ENCODE results near the gene HHIPL2. TPM values are rescaled to one million over a fixed set of nuclear protein-coding genes. Genes with fewer than 3 reads are reported as not detected.

HHIPL2 gene
- total and polyA plus RNA-seq, 2 experiments from 2014 or later, result 0.52 TPM; not detected in 1

- no peak for ATAC-seq
- Histone ChIP-seq H3F3A (replicated peaks; ENCODE audit: low read depth) (no peaks in the 10 kb centered on the region), H3K79me2 (replicated peaks; ENCODE audit: insufficient read depth) (no peaks in the 10 kb centered on the region), H3K4me3 (no peak overlapping the region), H3K4me2 (no peak overlapping the region), H3K27me3 (ENCODE audit: insufficient read depth) (no peaks in the 10 kb centered on the region), H2AFZ (peak overlapping the region; percentile 76; the same call in 1 of the 2 replicates), H3K36me3 (ENCODE audit: insufficient read depth) (no peaks in the 10 kb centered on the region), H3K27ac (ENCODE audit: low read depth) (no peak overlapping the region), H3K9me2 (ENCODE audit: insufficient read depth) (no peaks in the 10 kb centered on the region), H3K4me1 (ENCODE audit: insufficient read depth) (no peaks in the 10 kb centered on the region), H4K20me1 (replicated peaks; ENCODE audit: insufficient read depth) (no peaks in the 10 kb centered on the region)
- H3K9me3 Mint-ChIP-seq, result no peaks in the 10 kb centered on the region
- no peaks in the 10 kb centered on the region for H3K4me1 Mint-ChIP-seq
- H3K27me3 Mint-ChIP-seq (ENCODE audit: insufficient read depth, low read depth, poor library complexity), result peaks cover 2% of the 10 kb centered on the region
- H3K27ac Mint-ChIP-seq, result no peak overlapping the region
- no peak overlapping the region for H3K4me3 Mint-ChIP-seq
- DNase-seq (ENCODE audit: low spot score), result no peak
- no peaks in the 10 kb centered on the region; the same call in 2 of the 3 replicates for H3K36me3 Mint-ChIP-seq (ENCODE audit: low read depth)
- TF ChIP-seq EZH2 (IDR thresholded peaks at IDR 0.05; ENCODE audit: low read depth, unreplicated experiment), result no peak
- no peak for TF ChIP-seq ZNF331 (CRISPR knock-in tag; IDR thresholded peaks at IDR 0.05; ENCODE audit: low read depth)
- TF ChIP-seq JUNB (IDR thresholded peaks at IDR 0.05; ENCODE audit: unreplicated experiment), result no peak
- TF ChIP-seq POLR2AphosphoS5 (IDR thresholded peaks at IDR 0.05; ENCODE audit: low read depth), result no peak
- TF ChIP-seq ETS1 (IDR thresholded peaks at IDR 0.05), result no peak
- no peak for TF ChIP-seq CREB1 (CRISPR knock-in tag; IDR thresholded peaks at IDR 0.05; ENCODE audit: low read depth)
- no peak for TF ChIP-seq ZNF114 (CRISPR knock-in tag; IDR thresholded peaks at IDR 0.05)
- no peak for TF ChIP-seq STAT1 (IDR thresholded peaks at IDR 0.05; ENCODE audit: unreplicated experiment)
These were observed 7.8 kb downstream of the HHIPL2 start for GRCh38 chr1:222539951-222540597.

- Histone ChIP-seq H3K4me3 (no peak overlapping the region), H3K36me3 (ENCODE audit: insufficient read depth) (no peaks in the 10 kb centered on the region), H3K27ac (ENCODE audit: low read depth) (no peak overlapping the region), H3K79me2 (replicated peaks; ENCODE audit: insufficient read depth) (no peaks in the 10 kb centered on the region), H3K4me2 (no peak overlapping the region), H2AFZ (no peak overlapping the region), H4K20me1 (replicated peaks; ENCODE audit: insufficient read depth) (no peaks in the 10 kb centered on the region), H3K9me2 (ENCODE audit: insufficient read depth) (no peaks in the 10 kb centered on the region), H3F3A (replicated peaks; ENCODE audit: low read depth) (no peaks in the 10 kb centered on the region), H3K4me1 (ENCODE audit: insufficient read depth) (no peaks in the 10 kb centered on the region), H3K27me3 (ENCODE audit: insufficient read depth) (no peaks in the 10 kb centered on the region)
- Mint-ChIP-seq H3K9me3 (no peaks in the 10 kb centered on the region), H3K27me3 (ENCODE audit: insufficient read depth, low read depth, poor library complexity) (peaks cover 2% of the 10 kb centered on the region), H3K27ac (no peak overlapping the region), H3K36me3 (ENCODE audit: low read depth) (no peaks in the 10 kb centered on the region), H3K4me1 (no peaks in the 10 kb centered on the region), H3K4me3 (no peak overlapping the region)
- ATAC-seq (no peak), DNase-seq (ENCODE audit: low spot score) (no peak)
- TF ChIP-seq ETS1 (IDR thresholded peaks at IDR 0.05), result no peak
- no peak for TF ChIP-seq EZH2phosphoT487 (IDR thresholded peaks at IDR 0.05; ENCODE audit: unreplicated experiment)
- TF ChIP-seq ZNF462 (CRISPR knock-in tag; IDR thresholded peaks at IDR 0.05), result no peak
These were observed 12.4 kb downstream of the HHIPL2 start for GRCh38 chr1:222535455-222535854.
